Cardiac muscle cell (in vitro differentiated cells and primary cell): ENCODE results near the gene MR1. TPM values are rescaled to one million over a fixed set of nuclear protein-coding genes. Genes with fewer than 3 reads are reported as not detected.

ENCODE experiments used
- DNase-seq, 2 donors: peaks; one replicate each; pipeline versions ENCODE4 v3.0.0 to v3.0.0-alpha.2; 2010 to 2017; ENCODE audit warnings: low read depth in 1 of 2, low spot score in 1 of 2
- H3K27ac ChIP-seq: fragments of 200-600 bp; sonication (generic); 2 replicates; pipeline ENCODE4 v1.5.1; 2016
- H3K27me3 ChIP-seq: fragments of 200-600 bp; sonication (generic); 2 replicates; pipeline ENCODE4 v1.6.0; 2016; ENCODE audit warnings: control low read depth
- H3K36me3 ChIP-seq: fragments of 200-600 bp; sonication (generic); 2 replicates; pipeline ENCODE4 v1.5.1; 2016; ENCODE audit warnings: control low read depth
- H3K4me1 ChIP-seq: fragments of 200-600 bp; sonication (generic); 2 replicates; pipeline ENCODE4 v1.8.1; 2017; ENCODE audit warnings: low read depth, mild to moderate bottlenecking, mixed run types
- H3K4me3 ChIP-seq: fragments of 200-600 bp; sonication (generic); 2 replicates; pipeline ENCODE4 v1.5.1; 2016; ENCODE audit warnings: mild to moderate bottlenecking
- H3K9me3 ChIP-seq: fragments of 200-600 bp; sonication (generic); 2 replicates; pipeline ENCODE4 v1.5.1; 2017; ENCODE audit warnings: low read depth, mild to moderate bottlenecking, control low read depth
- polyA plus RNA-seq: library from polyadenylated mRNA; unstranded; fragments of >200 nt; fragmentation: Nextera tagmentation; extraction: Ambion mirVana; gene quantifications from 2 replicates; pipeline ENCODE4 v1.2.1, GENCODE V29; 2016
- total RNA-seq: library from RNA; depleted of rRNA; stranded (reverse); fragments of >200 nt; gene quantifications from 2 replicates; pipeline ENCODE4 v1.2.3, GENCODE V29; 2016
- TF ChIP-seq, protein P1 (sequence below): IDR thresholded peaks from 2 replicates; pipeline ENCODE4 v1.5.1; 2012; ENCODE audit warnings: low read depth, mild to moderate bottlenecking, low read length

Gene MR1
- total and polyA plus RNA-seq, 2 experiments from 2014 or later: 0.12 TPM; not detected in 1

DNA sequence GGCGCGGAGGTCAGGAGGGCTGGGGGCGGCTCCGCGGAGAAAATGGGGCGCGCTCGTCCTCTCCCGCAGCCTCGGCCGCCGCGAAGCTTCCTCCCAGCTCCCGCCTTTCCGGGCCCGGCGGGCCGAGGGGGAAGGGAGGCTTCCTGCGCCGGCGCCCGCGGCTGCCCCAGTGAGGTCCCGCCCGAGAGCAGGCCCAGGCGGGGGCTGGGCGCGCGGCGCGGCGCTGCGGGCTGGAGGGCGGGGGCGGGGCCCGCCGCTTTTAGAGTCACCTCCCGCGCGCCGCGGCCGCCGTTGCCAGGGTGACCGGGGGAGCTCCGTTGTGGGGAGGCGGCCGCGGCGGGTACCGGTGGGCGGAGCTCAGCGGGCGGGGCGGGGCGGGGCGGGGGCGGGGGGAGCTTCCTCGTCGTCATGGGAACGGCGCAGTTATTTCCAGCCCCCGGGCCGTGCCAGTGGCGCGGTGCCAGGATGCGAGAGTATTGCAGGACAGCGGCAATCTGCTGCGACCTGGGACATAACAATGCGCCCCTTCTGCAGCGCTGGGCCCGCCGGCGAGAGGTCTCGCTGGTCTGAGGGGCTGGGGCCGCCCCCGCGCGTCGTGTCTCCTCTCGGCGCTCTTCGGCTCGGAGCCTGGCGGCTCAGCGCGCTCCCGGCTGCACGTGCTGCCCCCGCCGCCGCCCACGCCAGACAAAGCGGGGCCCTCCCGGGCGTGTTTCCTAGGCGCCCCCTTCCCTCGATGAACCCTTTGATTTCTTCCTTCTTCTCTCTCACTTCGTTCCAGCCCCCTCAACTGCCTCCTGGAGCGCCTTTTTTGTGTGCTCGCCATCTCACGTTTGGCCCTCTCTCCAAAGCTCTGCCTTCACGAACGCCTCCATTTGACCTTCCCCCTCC lies 71.6 kb downstream of the MR1 start:
- peak overlapping the region; percentile 70 for H3K4me3 ChIP-seq
- peaks cover 8% of the 10 kb centered on the region for H3K27me3 ChIP-seq
- peak; percentile 94 to 95 for DNase-seq
- H3K9me3 ChIP-seq: no peaks in the 10 kb centered on the region
- H3K4me1 ChIP-seq: peaks cover 26% of the 10 kb centered on the region
- TF ChIP-seq, protein P1, sequence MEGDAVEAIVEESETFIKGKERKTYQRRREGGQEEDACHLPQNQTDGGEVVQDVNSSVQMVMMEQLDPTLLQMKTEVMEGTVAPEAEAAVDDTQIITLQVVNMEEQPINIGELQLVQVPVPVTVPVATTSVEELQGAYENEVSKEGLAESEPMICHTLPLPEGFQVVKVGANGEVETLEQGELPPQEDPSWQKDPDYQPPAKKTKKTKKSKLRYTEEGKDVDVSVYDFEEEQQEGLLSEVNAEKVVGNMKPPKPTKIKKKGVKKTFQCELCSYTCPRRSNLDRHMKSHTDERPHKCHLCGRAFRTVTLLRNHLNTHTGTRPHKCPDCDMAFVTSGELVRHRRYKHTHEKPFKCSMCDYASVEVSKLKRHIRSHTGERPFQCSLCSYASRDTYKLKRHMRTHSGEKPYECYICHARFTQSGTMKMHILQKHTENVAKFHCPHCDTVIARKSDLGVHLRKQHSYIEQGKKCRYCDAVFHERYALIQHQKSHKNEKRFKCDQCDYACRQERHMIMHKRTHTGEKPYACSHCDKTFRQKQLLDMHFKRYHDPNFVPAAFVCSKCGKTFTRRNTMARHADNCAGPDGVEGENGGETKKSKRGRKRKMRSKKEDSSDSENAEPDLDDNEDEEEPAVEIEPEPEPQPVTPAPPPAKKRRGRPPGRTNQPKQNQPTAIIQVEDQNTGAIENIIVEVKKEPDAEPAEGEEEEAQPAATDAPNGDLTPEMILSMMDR: no peak
- H3K36me3 ChIP-seq: no peaks in the 10 kb centered on the region
- peak overlapping the region; percentile 40 for H3K27ac ChIP-seq

GRCh38 chr1:181106022-181106312 lies 72.2 kb downstream of the MR1 start:
- Histone ChIP-seq H3K27ac (no peak overlapping the region), H3K9me3 (no peaks in the 10 kb centered on the region), H3K36me3 (no peaks in the 10 kb centered on the region), H3K27me3 (peaks cover 5% of the 10 kb centered on the region), H3K4me3 (peak overlapping the region; percentile 70), H3K4me1 (peaks cover 23% of the 10 kb centered on the region)
- DNase-seq: no peak
- TF ChIP-seq, protein P1: no peak

- peaks cover 3% of the 10 kb centered on the region for H3K27me3 ChIP-seq
- no peak overlapping the region for H3K4me3 ChIP-seq
- H3K9me3 ChIP-seq: no peaks in the 10 kb centered on the region
- no peaks in the 10 kb centered on the region for H3K36me3 ChIP-seq
- peaks cover 21% of the 10 kb centered on the region for H3K4me1 ChIP-seq
- H3K27ac ChIP-seq: no peak overlapping the region
- TF ChIP-seq, protein P1: no peak
- no peak for DNase-seq
Measured at GRCh38 chr1:181106479-181106878, 72.7 kb downstream of the MR1 start.

DNA sequence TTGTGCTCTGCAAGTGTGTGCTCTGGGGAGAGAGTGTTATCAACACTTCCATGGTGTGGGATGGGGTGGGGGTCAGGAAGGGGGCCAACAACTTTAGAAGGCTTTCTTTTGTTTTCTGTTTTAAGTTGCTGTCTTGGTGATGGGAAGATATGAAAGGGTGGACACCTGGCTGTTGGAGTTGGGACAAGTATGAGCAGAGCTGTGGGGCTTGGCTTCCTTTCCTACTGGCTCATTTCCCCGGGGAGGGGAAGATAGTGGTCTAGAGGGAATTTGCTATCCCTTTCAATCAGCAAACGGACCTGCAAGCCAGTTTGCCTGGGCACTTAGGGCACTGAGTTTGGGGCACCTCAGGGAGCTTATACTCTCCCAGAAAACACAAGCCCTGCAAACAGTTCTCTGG lies 73.9 kb downstream of the MR1 start:
- TF ChIP-seq, protein P1: no peak
- no peak for DNase-seq
- H3K4me3 ChIP-seq: no peak overlapping the region
- no peaks in the 10 kb centered on the region for H3K9me3 ChIP-seq
- H3K27me3 ChIP-seq: peaks cover 6% of the 10 kb centered on the region
- no peaks in the 10 kb centered on the region for H3K36me3 ChIP-seq
- H3K4me1 ChIP-seq: peaks cover 19% of the 10 kb centered on the region
- no peak overlapping the region for H3K27ac ChIP-seq

DNA sequence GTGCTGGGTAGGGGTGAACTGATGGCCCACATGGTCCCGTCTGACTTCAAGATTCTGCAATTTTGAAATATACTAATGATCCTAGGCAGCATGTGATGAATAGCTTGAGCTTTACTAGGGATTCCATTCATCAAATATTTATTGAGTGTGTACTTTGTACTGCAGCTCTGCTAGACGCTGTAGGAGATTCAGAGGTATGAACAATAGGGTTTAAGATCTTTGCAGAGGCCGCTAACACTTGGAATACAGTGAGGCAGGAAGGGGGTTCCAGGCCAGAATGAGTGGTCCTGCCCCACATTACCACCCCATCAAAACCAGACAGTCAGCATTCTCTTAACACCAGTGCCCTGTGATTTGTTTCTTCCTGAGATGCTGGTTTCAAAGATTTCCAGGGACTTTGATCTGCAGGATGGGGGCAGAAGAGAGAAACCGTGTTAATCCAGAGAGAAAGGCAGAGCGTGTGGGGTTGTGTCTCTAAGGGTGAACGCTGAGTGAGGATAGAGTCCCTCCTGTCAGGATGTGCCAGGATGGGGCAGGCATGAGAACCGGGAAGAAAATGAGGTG lies 74.6 kb downstream of the MR1 start:
- Histone ChIP-seq H3K27ac (no peak overlapping the region), H3K36me3 (no peaks in the 10 kb centered on the region), H3K9me3 (no peaks in the 10 kb centered on the region), H3K4me1 (peaks cover 18% of the 10 kb centered on the region), H3K27me3 (peaks cover 6% of the 10 kb centered on the region), H3K4me3 (no peak overlapping the region)
- TF ChIP-seq, protein P1: no peak
- DNase-seq: no peak
